Prostate gland (tissue), 2 donors: Measurements from ENCODE around the gene CNPY4.

Source experiments
- POLR2A ChIP-seq: fragments of 450-650 bp; IDR thresholded peaks from one replicate; pipeline ENCODE4 v1.6.1; 2016; ENCODE audit warnings: antibody characterized with exemption, mild to moderate bottlenecking
- POLR2AphosphoS5 ChIP-seq: sonication (generic); formaldehyde crosslinking; IDR thresholded peaks from one replicate; pipeline ENCODE4 v1.6.1; 2017; ENCODE audit warnings: antibody characterized with exemption
- TF ChIP-seq, protein P1 (sequence below), 4 experiments: fragments of 200-600 bp in 2 of 4; fragments of 450-650 bp in 2 of 4; sonication (generic) in 2 of 4; IDR thresholded peaks; 1 replicate in 3 of 4; 2 replicates in 1 of 4; pipeline ENCODE4 v1.5.1; 2016 to 2019; ENCODE audit warnings: antibody characterized with exemption in 4 of 4, mild to moderate bottlenecking in 2 of 4, moderate library complexity in 2 of 4

GRCh38 chr7:100157334-100158228, 38.1 kb downstream of the CNPY4 start:
- TF ChIP-seq, protein P1, sequence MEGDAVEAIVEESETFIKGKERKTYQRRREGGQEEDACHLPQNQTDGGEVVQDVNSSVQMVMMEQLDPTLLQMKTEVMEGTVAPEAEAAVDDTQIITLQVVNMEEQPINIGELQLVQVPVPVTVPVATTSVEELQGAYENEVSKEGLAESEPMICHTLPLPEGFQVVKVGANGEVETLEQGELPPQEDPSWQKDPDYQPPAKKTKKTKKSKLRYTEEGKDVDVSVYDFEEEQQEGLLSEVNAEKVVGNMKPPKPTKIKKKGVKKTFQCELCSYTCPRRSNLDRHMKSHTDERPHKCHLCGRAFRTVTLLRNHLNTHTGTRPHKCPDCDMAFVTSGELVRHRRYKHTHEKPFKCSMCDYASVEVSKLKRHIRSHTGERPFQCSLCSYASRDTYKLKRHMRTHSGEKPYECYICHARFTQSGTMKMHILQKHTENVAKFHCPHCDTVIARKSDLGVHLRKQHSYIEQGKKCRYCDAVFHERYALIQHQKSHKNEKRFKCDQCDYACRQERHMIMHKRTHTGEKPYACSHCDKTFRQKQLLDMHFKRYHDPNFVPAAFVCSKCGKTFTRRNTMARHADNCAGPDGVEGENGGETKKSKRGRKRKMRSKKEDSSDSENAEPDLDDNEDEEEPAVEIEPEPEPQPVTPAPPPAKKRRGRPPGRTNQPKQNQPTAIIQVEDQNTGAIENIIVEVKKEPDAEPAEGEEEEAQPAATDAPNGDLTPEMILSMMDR (IDR thresholded peaks at IDR 0.05) = no peak
- no peak for TF ChIP-seq POLR2A
- TF ChIP-seq POLR2AphosphoS5 = no peak
